Lower leg skin (tissue), 4 donors: Measurements from ENCODE around the gene NCF2. TPM values are rescaled to one million over a fixed set of nuclear protein-coding genes. Genes with fewer than 3 reads are reported as not detected.

ENCODE experiments used
- DNase-seq, 2 donors: peaks; one replicate each; pipeline ENCODE4 v3.0.0-alpha.2; 2019; ENCODE audit warnings: low spot score in 2 of 2
- H3K4me3 ChIP-seq: fragments of 200-600 bp; sonication (generic); 2 replicates; pipeline ENCODE4 v1.5.1; 2017; ENCODE audit warnings: mild to moderate bottlenecking, low read depth; ENCODE audit not compliant: poor library complexity, severe bottlenecking
- CTCF ChIP-seq, 3 donors: fragments of 450-650 bp; IDR thresholded peaks; one replicate each; pipeline ENCODE4 v1.5.1; 2016; ENCODE audit warnings: antibody characterized with exemption in 3 of 3, mild to moderate bottlenecking in 3 of 3, moderate library complexity in 2 of 3
- POLR2A ChIP-seq, 2 donors: fragments of 450-650 bp; IDR thresholded peaks; one replicate each; pipeline ENCODE4 v1.6.1; 2016 to 2017; ENCODE audit warnings: antibody characterized with exemption in 2 of 2, mild to moderate bottlenecking in 1 of 2, moderate library complexity in 1 of 2
- WGBS, 2 donors: methylation state at CpG; one replicate each; pipeline ENCODE4 v1.1.5; 2018; 5-methylcytosine and 5-hydroxymethylcytosine counted together
- intact Hi-C: fragments of 100-400 bp; cut with DNase I; formaldehyde crosslinking; loops from one replicate; pipeline ENCODE4 v1.15.0; 2023; ENCODE audit warnings: low total_unique reads
- total RNA-seq, 4 donors: library from RNA; depleted of rRNA; stranded (reverse); fragments of >200 nt; gene quantifications; one replicate each; pipeline ENCODE4 v1.1.0, GENCODE V29; 2016

The NCF2 gene
- total RNA-seq, 4 donors from 2014 or later, result 26.6 to 58.2 (median 33.4) TPM

GRCh38 chr1:183515002-183515689 is 75.1 kb downstream of the NCF2 start:
- no peak for TF ChIP-seq POLR2A (IDR thresholded peaks at IDR 0.05)
- no peak for TF ChIP-seq CTCF (IDR thresholded peaks at IDR 0.05)
- intact Hi-C loops, result no loop called here
- 89 to 92% methylated on average over 2 of the region's 2 CpGs for WGBS, 2 donors
- no peak for DNase-seq
- H3K4me3 ChIP-seq, result no peak overlapping the region

- DNase-seq, result no peak
- intact Hi-C loops, result no loop called here
- no peak overlapping the region for H3K4me3 ChIP-seq
- WGBS, 2 donors, result 92 to 93% methylated on average over 1 of the region's 1 CpG
- TF ChIP-seq POLR2A (IDR thresholded peaks at IDR 0.05) (no peak), CTCF (IDR thresholded peaks at IDR 0.05) (no peak)
Measured at GRCh38 chr1:183514235-183514634, 76.0 kb downstream of the NCF2 start.

- no peak for DNase-seq
- intact Hi-C loops, result no loop called here
- WGBS, 2 donors, result 86 to 89% methylated on average over 2 of the region's 2 CpGs
- no peak for TF ChIP-seq CTCF (IDR thresholded peaks at IDR 0.05)
- no peak for TF ChIP-seq POLR2A (IDR thresholded peaks at IDR 0.05)
- no peak overlapping the region for H3K4me3 ChIP-seq
Measured at GRCh38 chr1:183512450-183512849, 77.8 kb downstream of the NCF2 start.

GRCh38 chr1:183508694-183509093 is 81.6 kb downstream of the NCF2 start:
- TF ChIP-seq CTCF (IDR thresholded peaks at IDR 0.05), result no peak
- no peak for TF ChIP-seq POLR2A (IDR thresholded peaks at IDR 0.05)
- H3K4me3 ChIP-seq, result no peak overlapping the region
- WGBS, 2 donors, result 88 to 91% methylated on average over 1 of the region's 1 CpG
- DNase-seq, result no peak
- intact Hi-C loops, result no loop called here

- intact Hi-C loops, result no loop called here
- no peak overlapping the region for H3K4me3 ChIP-seq
- WGBS, 2 donors, result 79 to 80% methylated on average over 4 of the region's 4 CpGs
- DNase-seq, result no peak
- TF ChIP-seq CTCF (IDR thresholded peaks at IDR 0.05) (no peak), POLR2A (IDR thresholded peaks at IDR 0.05) (no peak)
Measured at GRCh38 chr1:183506561-183506960, 83.7 kb downstream of the NCF2 start.

Other genes with a start within 250 kb of the NCF2 start
- under 1 TPM in 3 of 4 donors, not detected in 1; 0.23 to 0.34 (median 0.34) TPM for gene NMNAT2, start 172.1 kb downstream of the NCF2 start, total RNA-seq
- gene SMG7, start 118.0 kb downstream of the NCF2 start, total RNA-seq, result 10 to 100 TPM; 34.8 to 57.9 (median 42.6) TPM
- gene ARPC5, start 45.3 kb upstream of the NCF2 start, total RNA-seq, result 10 to 100 TPM; 33.0 to 73.5 (median 68.2) TPM
- not detected for gene APOBEC4, start 62.9 kb upstream of the NCF2 start, total RNA-seq
- 10 to 100 TPM; 11.6 to 22.5 (median 15.0) TPM for gene RGL1, start 214.7 kb upstream of the NCF2 start, total RNA-seq